ENCODE data around the gene DAB2IP.

DNA sequence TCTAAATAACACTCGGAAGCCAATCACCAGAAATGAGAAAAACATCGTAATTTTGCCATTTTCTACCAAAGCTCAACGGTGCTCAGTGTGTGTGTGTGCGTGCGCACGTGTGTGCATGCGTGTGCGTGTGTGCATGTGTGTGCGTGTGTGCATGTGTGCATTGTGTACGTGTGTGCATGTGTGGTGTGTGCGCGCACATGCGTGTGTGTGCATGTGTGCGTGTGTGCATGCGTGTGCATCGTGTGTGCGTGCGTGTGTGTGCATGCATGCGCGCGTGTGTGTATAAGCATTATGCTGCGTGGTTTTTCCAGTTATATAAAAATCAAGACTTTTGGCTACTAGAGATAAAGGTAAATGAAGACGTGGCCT is 165.0 kb downstream of the DAB2IP start:
- TF ChIP-seq, protein P1, sequence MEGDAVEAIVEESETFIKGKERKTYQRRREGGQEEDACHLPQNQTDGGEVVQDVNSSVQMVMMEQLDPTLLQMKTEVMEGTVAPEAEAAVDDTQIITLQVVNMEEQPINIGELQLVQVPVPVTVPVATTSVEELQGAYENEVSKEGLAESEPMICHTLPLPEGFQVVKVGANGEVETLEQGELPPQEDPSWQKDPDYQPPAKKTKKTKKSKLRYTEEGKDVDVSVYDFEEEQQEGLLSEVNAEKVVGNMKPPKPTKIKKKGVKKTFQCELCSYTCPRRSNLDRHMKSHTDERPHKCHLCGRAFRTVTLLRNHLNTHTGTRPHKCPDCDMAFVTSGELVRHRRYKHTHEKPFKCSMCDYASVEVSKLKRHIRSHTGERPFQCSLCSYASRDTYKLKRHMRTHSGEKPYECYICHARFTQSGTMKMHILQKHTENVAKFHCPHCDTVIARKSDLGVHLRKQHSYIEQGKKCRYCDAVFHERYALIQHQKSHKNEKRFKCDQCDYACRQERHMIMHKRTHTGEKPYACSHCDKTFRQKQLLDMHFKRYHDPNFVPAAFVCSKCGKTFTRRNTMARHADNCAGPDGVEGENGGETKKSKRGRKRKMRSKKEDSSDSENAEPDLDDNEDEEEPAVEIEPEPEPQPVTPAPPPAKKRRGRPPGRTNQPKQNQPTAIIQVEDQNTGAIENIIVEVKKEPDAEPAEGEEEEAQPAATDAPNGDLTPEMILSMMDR (IDR thresholded peaks at IDR 0.05; ENCODE audit: insufficient read depth, low read length, poor library complexity, severe bottlenecking), result no peak
- TF ChIP-seq EZH2phosphoT487 (conservative IDR thresholded peaks at IDR 0.05; ENCODE audit: low read length), result no peak
